ENCODE data around the gene UBN1.

Gene UBN1

GRCh38 chr16:4868535-4868934, 21.3 kb downstream of the UBN1 start:
- H3K4me3 ChIP-seq (ENCODE audit: low read depth in 1 of 2, low read length in 1 of 2), result no peak overlapping the region
- H3K27ac ChIP-seq, result peak overlapping the region; percentile 81
- H3K9me3 ChIP-seq, result no peaks in the 10 kb centered on the region
- H3K27me3 ChIP-seq, result no peaks in the 10 kb centered on the region
- H3K4me1 ChIP-seq (ENCODE audit: control insufficient read depth in 1 of 2, insufficient read depth in 1 of 2, low read depth in 1 of 2, low read length in 1 of 2), result peaks cover 61 to 70% of the 10 kb centered on the region in 2 experiments
- H3K36me3 ChIP-seq, result peaks cover 70% of the 10 kb centered on the region
- no peak for TF ChIP-seq CTCF (IDR thresholded peaks at IDR 0.05)

- peak overlapping the region; percentile 81 for H3K27ac ChIP-seq
- peaks cover 54 to 62% of the 10 kb centered on the region in 2 experiments for H3K4me1 ChIP-seq (ENCODE audit: control insufficient read depth in 1 of 2, insufficient read depth in 1 of 2, low read depth in 1 of 2, low read length in 1 of 2)
- no peak overlapping the region for H3K4me3 ChIP-seq (ENCODE audit: low read depth in 1 of 2, low read length in 1 of 2)
- no peaks in the 10 kb centered on the region for H3K9me3 ChIP-seq
- peaks cover 78% of the 10 kb centered on the region for H3K36me3 ChIP-seq
- TF ChIP-seq CTCF (IDR thresholded peaks at IDR 0.05), result no peak
- no peaks in the 10 kb centered on the region for H3K27me3 ChIP-seq
Observed at GRCh38 chr16:4869147-4869805, 22.0 kb downstream of the UBN1 start.

- H3K27ac ChIP-seq, result peak overlapping the region; percentile 81
- peaks cover 44 to 53% of the 10 kb centered on the region in 2 experiments for H3K4me1 ChIP-seq (ENCODE audit: control insufficient read depth in 1 of 2, insufficient read depth in 1 of 2, low read depth in 1 of 2, low read length in 1 of 2)
- no peaks in the 10 kb centered on the region for H3K27me3 ChIP-seq
- TF ChIP-seq CTCF (IDR thresholded peaks at IDR 0.05), result no peak
- no peaks in the 10 kb centered on the region for H3K9me3 ChIP-seq
- H3K36me3 ChIP-seq, result peaks cover 87% of the 10 kb centered on the region
- no peak overlapping the region for H3K4me3 ChIP-seq (ENCODE audit: low read depth in 1 of 2, low read length in 1 of 2)
Observed at GRCh38 chr16:4870138-4870671, 22.9 kb downstream of the UBN1 start.

- H3K4me3 ChIP-seq (ENCODE audit: low read depth in 1 of 2, low read length in 1 of 2), result no peak overlapping the region
- H3K27me3 ChIP-seq, result no peaks in the 10 kb centered on the region
- H3K4me1 ChIP-seq (ENCODE audit: control insufficient read depth in 1 of 2, insufficient read depth in 1 of 2, low read depth in 1 of 2, low read length in 1 of 2), result peaks cover 36 to 44% of the 10 kb centered on the region in 2 experiments
- TF ChIP-seq CTCF (IDR thresholded peaks at IDR 0.05), result no peak
- H3K27ac ChIP-seq, result peak overlapping the region; percentile 56
- H3K36me3 ChIP-seq, result peaks cover 95% of the 10 kb centered on the region
- H3K9me3 ChIP-seq, result no peaks in the 10 kb centered on the region
Observed at GRCh38 chr16:4871071-4871470, 23.8 kb downstream of the UBN1 start.

- no peak for TF ChIP-seq CTCF (IDR thresholded peaks at IDR 0.05)
- Histone ChIP-seq H3K9me3 (no peaks in the 10 kb centered on the region), H3K27ac (peak overlapping the region; percentile 4), H3K4me1 (ENCODE audit: control insufficient read depth in 1 of 2, insufficient read depth in 1 of 2, low read depth in 1 of 2, low read length in 1 of 2) (peaks cover 22 to 24% of the 10 kb centered on the region in 2 experiments), H3K27me3 (no peaks in the 10 kb centered on the region), H3K36me3 (peaks cover 100% of the 10 kb centered on the region), H3K4me3 (ENCODE audit: low read depth in 1 of 2, low read length in 1 of 2) (no peak overlapping the region)
Observed at GRCh38 chr16:4873091-4873490, 25.8 kb downstream of the UBN1 start.
